Gastroesophageal sphincter (tissue), 3 donors: ENCODE results near the gene STAT5B.

Experiments
- POLR2AphosphoS5 ChIP-seq: sonication (generic); formaldehyde crosslinking; IDR thresholded peaks from one replicate; pipeline ENCODE4 v1.6.1; 2017; ENCODE audit warnings: antibody characterized with exemption
- TF ChIP-seq, protein P1 (sequence below), 4 experiments: fragments of 200-600 bp in 2 of 4; fragments of 450-650 bp in 2 of 4; sonication (generic) in 1 of 4; IDR thresholded peaks; one replicate each; pipeline ENCODE4 v1.5.1; 2017 to 2019; ENCODE audit warnings: antibody characterized with exemption in 4 of 4, mild to moderate bottlenecking in 2 of 4, moderate library complexity in 2 of 4

DNA sequence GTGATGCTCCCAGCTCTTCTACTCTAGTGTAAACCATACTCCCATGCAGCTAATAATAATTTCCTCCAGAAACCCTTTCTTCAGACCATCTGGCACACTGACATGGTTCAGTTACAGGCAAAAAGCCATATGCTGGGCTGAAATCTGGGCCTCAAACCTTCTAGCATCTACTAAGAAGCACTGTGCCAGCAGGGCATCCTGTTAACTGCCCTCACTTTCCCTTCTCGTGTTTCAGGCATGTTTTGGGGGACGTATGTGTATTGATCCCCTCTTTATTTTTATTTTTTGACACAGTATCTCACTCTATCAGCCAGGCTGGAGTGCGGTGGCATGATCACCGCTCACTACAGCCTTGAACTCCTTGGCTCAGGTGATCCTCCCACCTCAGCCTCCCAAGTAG, 45.4 kb upstream of the STAT5B start:
- TF ChIP-seq, protein P1, sequence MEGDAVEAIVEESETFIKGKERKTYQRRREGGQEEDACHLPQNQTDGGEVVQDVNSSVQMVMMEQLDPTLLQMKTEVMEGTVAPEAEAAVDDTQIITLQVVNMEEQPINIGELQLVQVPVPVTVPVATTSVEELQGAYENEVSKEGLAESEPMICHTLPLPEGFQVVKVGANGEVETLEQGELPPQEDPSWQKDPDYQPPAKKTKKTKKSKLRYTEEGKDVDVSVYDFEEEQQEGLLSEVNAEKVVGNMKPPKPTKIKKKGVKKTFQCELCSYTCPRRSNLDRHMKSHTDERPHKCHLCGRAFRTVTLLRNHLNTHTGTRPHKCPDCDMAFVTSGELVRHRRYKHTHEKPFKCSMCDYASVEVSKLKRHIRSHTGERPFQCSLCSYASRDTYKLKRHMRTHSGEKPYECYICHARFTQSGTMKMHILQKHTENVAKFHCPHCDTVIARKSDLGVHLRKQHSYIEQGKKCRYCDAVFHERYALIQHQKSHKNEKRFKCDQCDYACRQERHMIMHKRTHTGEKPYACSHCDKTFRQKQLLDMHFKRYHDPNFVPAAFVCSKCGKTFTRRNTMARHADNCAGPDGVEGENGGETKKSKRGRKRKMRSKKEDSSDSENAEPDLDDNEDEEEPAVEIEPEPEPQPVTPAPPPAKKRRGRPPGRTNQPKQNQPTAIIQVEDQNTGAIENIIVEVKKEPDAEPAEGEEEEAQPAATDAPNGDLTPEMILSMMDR (IDR thresholded peaks at IDR 0.05): no peak
- no peak for TF ChIP-seq POLR2AphosphoS5
